IMR-90 (cell line): Measurements from ENCODE around the gene PLEKHF1. TPM values are rescaled to one million over a fixed set of nuclear protein-coding genes. Genes with fewer than 3 reads are reported as not detected.

Source experiments
- ATAC-seq: fragments of 200-7000 bp; cut with Tn5 transposase; 2 replicates; pipeline ENCODE4 v1.9.1; 2020; ENCODE audit warnings: low read depth, mild to moderate bottlenecking, moderate library complexity
- BruUV-seq: library from RNA; stranded (reverse); fragments of 400-500 nt; replicated peaks from 2 replicates; lab custom pipeline; 2021; lab: Mats Ljungman, UMichigan
- CTCF ChIA-PET: fragments of 300-600 bp; formaldehyde crosslinking; extraction: SDS; loops from one replicate; lab custom pipeline; 2021; ENCODE audit warnings: antibody characterized with exemption; lab: Yijun Ruan, JAX
- POLR2A ChIA-PET: fragments of 300-600 bp; sonication (Branson Sonifier 250); formaldehyde crosslinking; loops from one replicate; lab custom pipeline; 2022; ENCODE audit warnings: antibody characterized with exemption; ENCODE audit not compliant: unreplicated experiment; lab: Charles Lee
- DNase-seq: peaks from one replicate; pipeline ENCODE4 v3.0.0; 2013
- H2AFZ ChIP-seq: replicated peaks from 2 replicates; pipeline ENCODE3; 2013; ENCODE audit warnings: low read length, mild to moderate bottlenecking; ENCODE audit not compliant: poor library complexity
- H2AK5ac ChIP-seq: 2 replicates; pipeline ENCODE4 v1.6.1; 2013; ENCODE audit warnings: low read depth, low read length, inconsistent platforms
- H2AK9ac ChIP-seq: replicated peaks from 2 replicates; pipeline ENCODE3; 2013; ENCODE audit warnings: mild to moderate bottlenecking, low read depth, low read length, moderate library complexity; ENCODE audit not compliant: poor library complexity
- H2BK120ac ChIP-seq: 2 replicates; pipeline ENCODE4 v1.6.1; 2013; ENCODE audit warnings: low read depth, low read length, inconsistent platforms
- H2BK15ac ChIP-seq: 3 replicates; pipeline ENCODE4 v1.6.1; 2013; ENCODE audit warnings: low read depth, low read length, inconsistent platforms
- H2BK20ac ChIP-seq: 2 replicates; pipeline ENCODE4 v1.6.1; 2013; ENCODE audit warnings: low read depth, mild to moderate bottlenecking, inconsistent platforms, low read length, moderate library complexity
- H2BK5ac ChIP-seq: 2 replicates; pipeline ENCODE4 v1.6.1; 2013; ENCODE audit warnings: mild to moderate bottlenecking, low read depth, low read length, inconsistent platforms; ENCODE audit not compliant: poor library complexity, severe bottlenecking
- H3K14ac ChIP-seq: replicated peaks from 2 replicates; pipeline ENCODE4 v1.6.1; 2013; ENCODE audit warnings: low read depth, low read length, inconsistent platforms
- H3K18ac ChIP-seq: 2 replicates; pipeline ENCODE4 v1.6.1; 2013; ENCODE audit warnings: low read depth, low read length, control low read depth
- H3K23ac ChIP-seq: 2 replicates; pipeline ENCODE4 v1.6.1; 2013; ENCODE audit warnings: low read depth, low read length, inconsistent platforms
- H3K27ac ChIP-seq: 2 replicates; pipeline ENCODE4 v1.5.1; 2013; ENCODE audit warnings: mild to moderate bottlenecking, control low read depth, low read length; ENCODE audit not compliant: insufficient read depth
- H3K27me3 ChIP-seq: 2 replicates; pipeline ENCODE4 v1.6.1; 2013; ENCODE audit warnings: low read length; ENCODE audit not compliant: control insufficient read depth, insufficient read depth
- H3K36me3 ChIP-seq: 2 replicates; pipeline ENCODE4 v1.6.1; 2013; ENCODE audit warnings: low read length, mixed read lengths; ENCODE audit not compliant: control insufficient read depth, insufficient read depth
- H3K4ac ChIP-seq: 2 replicates; pipeline ENCODE4 v1.6.1; 2013; ENCODE audit warnings: low read depth, low read length, inconsistent platforms
- H3K4me1 ChIP-seq: 2 replicates; pipeline ENCODE4 v1.6.1; 2013; ENCODE audit warnings: low read length, mixed read lengths; ENCODE audit not compliant: control insufficient read depth, insufficient read depth
- H3K4me2 ChIP-seq: 2 replicates; pipeline ENCODE4 v1.6.1; 2013; ENCODE audit warnings: low read depth, mild to moderate bottlenecking, control low read depth, low read length, moderate library complexity
- H3K4me3 ChIP-seq: 2 replicates; pipeline ENCODE4 v1.5.1; 2013; ENCODE audit warnings: low read depth, mild to moderate bottlenecking, control low read depth, low read length, moderate library complexity; ENCODE audit not compliant: insufficient read depth
- H3K56ac ChIP-seq: 2 replicates; pipeline ENCODE4 v1.6.1; 2013; ENCODE audit warnings: low read length, inconsistent platforms; ENCODE audit not compliant: insufficient read depth; ENCODE audit errors: extremely low read depth
- H3K79me1 ChIP-seq, 2 experiments: 2 replicates each; pipeline ENCODE4 v1.6.1; 2013; ENCODE audit warnings: low read length in 2 of 2, inconsistent platforms in 1 of 2, low read depth in 1 of 2
- H3K9ac ChIP-seq: 2 replicates; pipeline ENCODE4 v1.6.1; 2013; ENCODE audit warnings: low read depth, low read length, control low read depth
- H3K9me1 ChIP-seq: 2 replicates; pipeline ENCODE4 v1.6.1; 2013; ENCODE audit warnings: low read length, inconsistent platforms; ENCODE audit not compliant: insufficient read depth
- H3K9me3 ChIP-seq: 2 replicates; pipeline ENCODE4 v1.6.1; 2013; ENCODE audit warnings: low read length; ENCODE audit not compliant: control insufficient read depth, insufficient read depth
- H4K20me1 ChIP-seq: 2 replicates; pipeline ENCODE4 v1.6.1; 2013; ENCODE audit warnings: low read length, inconsistent platforms; ENCODE audit not compliant: insufficient read depth
- H4K5ac ChIP-seq: 2 replicates; pipeline ENCODE4 v1.6.1; 2013; ENCODE audit warnings: mild to moderate bottlenecking, low read depth, low read length, control low read depth
- H4K8ac ChIP-seq, 2 experiments: 2 replicates each; pipeline ENCODE4 v1.6.1; 2013; ENCODE audit warnings: low read depth in 2 of 2, low read length in 2 of 2, control low read depth in 1 of 2, inconsistent platforms in 1 of 2
- H4K91ac ChIP-seq: 2 replicates; pipeline ENCODE4 v1.6.1; 2013; ENCODE audit warnings: low read depth, low read length, inconsistent platforms; ENCODE audit not compliant: insufficient read depth
- BHLHE40 ChIP-seq: fragments of 150-350 bp; IDR thresholded peaks from 2 replicates; pipeline ENCODE4 v1.6.1; 2016; ENCODE audit warnings: mild to moderate bottlenecking, low read depth, low read length
- CEBPB ChIP-seq: IDR thresholded peaks from 2 replicates; pipeline ENCODE4 v1.6.1; 2012; ENCODE audit warnings: low read depth, low read length, improper control_type of control experiment
- CHD1 ChIP-seq: IDR thresholded peaks from 2 replicates; pipeline ENCODE4 v1.6.1; 2012; ENCODE audit warnings: low read depth, low read length, improper control_type of control experiment
- FOS ChIP-seq: fragments of 150-350 bp; IDR thresholded peaks from 2 replicates; pipeline ENCODE4 v1.6.1; 2016; ENCODE audit warnings: low read depth, low read length
- MAZ ChIP-seq: IDR thresholded peaks from 2 replicates; pipeline ENCODE4 v1.6.1; 2012; ENCODE audit warnings: low read depth, mild to moderate bottlenecking, low read length, improper control_type of control experiment, moderate library complexity, borderline replicate concordance
- MXI1 ChIP-seq: IDR thresholded peaks from 2 replicates; pipeline ENCODE4 v1.6.1; 2012; ENCODE audit warnings: low read depth, mild to moderate bottlenecking, low read length, moderate library complexity, borderline replicate concordance
- POLR2A ChIP-seq: IDR thresholded peaks from 2 replicates; pipeline ENCODE4 v1.6.1; 2012; ENCODE audit warnings: mild to moderate bottlenecking, low read depth, low read length
- RCOR1 ChIP-seq: IDR thresholded peaks from 2 replicates; pipeline ENCODE4 v1.6.1; 2012; ENCODE audit warnings: mild to moderate bottlenecking, low read length, improper control_type of control experiment; ENCODE audit not compliant: insufficient replicate concordance
- RFX5 ChIP-seq: IDR thresholded peaks from 2 replicates; pipeline ENCODE4 v1.8.0; 2012; ENCODE audit warnings: low read depth, mild to moderate bottlenecking, low read length, moderate library complexity
- SMC3 ChIP-seq: fragments of 150-350 bp; IDR thresholded peaks from 2 replicates; pipeline ENCODE4 v1.6.1; 2016; ENCODE audit warnings: low read depth, mild to moderate bottlenecking, antibody characterized with exemption, low read length, moderate library complexity
- WGBS, 2 experiments: methylation state at CpG; one replicate each; pipeline versions ENCODE4 v1.1.5 to v1.1.7; 2013; ENCODE audit warnings: missing lambda C conversion rate in 2 of 2; ENCODE audit not compliant: insufficient read length in 1 of 2; ENCODE audit errors: extremely low coverage in 2 of 2; 5-methylcytosine and 5-hydroxymethylcytosine counted together
- dilution Hi-C: fragments of 300-500 bp; cut with HindIII; formaldehyde crosslinking; loops from one replicate; pipeline ENCODE4 v1.14.3; 2018; ENCODE audit warnings: low sequenced_read_pairs; ENCODE audit not compliant: unreplicated experiment
- in situ Hi-C: fragments of 300-500 bp; cut with MboI; formaldehyde crosslinking; loops from 3 replicates; pipeline ENCODE4 v1.14.3; 2019; ENCODE audit warnings: low sequenced_read_pairs, inconsistent platforms, mixed read lengths
- intact Hi-C: fragments of 100-400 bp; cut with micrococcal nuclease; formaldehyde crosslinking; loops from 2 replicates; pipeline ENCODE4 v1.10.0; 2022
- polyA plus RNA-seq, 3 experiments: library from polyadenylated mRNA; depleted of rRNA; stranded (reverse); fragments of >200 nt; gene quantifications; 2 replicates each; pipeline ENCODE4 v1.2.3, GENCODE V29; 2012; ENCODE audit warnings: low replicate concordance in 1 of 3
- total RNA-seq: library from RNA; depleted of rRNA; stranded (reverse); fragments of >200 nt; gene quantifications from 2 replicates; pipeline ENCODE4 v1.2.3, GENCODE V29; 2012
- TF ChIP-seq, protein P1 (sequence below): conservative IDR thresholded peaks from 2 replicates; pipeline ENCODE4 v1.5.1; 2012; ENCODE audit warnings: mild to moderate bottlenecking, low read depth, low read length, improper control_type of control experiment
- TF ChIP-seq, protein P2 (sequence below): fragments of 150-350 bp; IDR thresholded peaks from 2 replicates; pipeline ENCODE4 v1.6.1; 2017; ENCODE audit warnings: mild to moderate bottlenecking, antibody characterized with exemption, low read length, low read depth

PLEKHF1 gene
- total and polyA plus RNA-seq, 2 of the 4 experiments (the other 2 are of a cell fraction), result 5.0 to 6.6 TPM

- Histone ChIP-seq H4K5ac (no peak overlapping the region), H3K36me3 (no peaks in the 10 kb centered on the region), H3K79me1 (no peaks in the 10 kb centered on the region), H3K23ac (no peak overlapping the region), H2BK20ac (no peak overlapping the region), H3K27me3 (peaks cover 8% of the 10 kb centered on the region), H3K9ac (no peak overlapping the region), H4K91ac (no peak overlapping the region), H3K9me3 (no peaks in the 10 kb centered on the region), H3K4ac (no peak overlapping the region), H3K4me3 (no peak overlapping the region), H3K18ac (no peak overlapping the region), H2AK9ac (no peak overlapping the region), H4K8ac (no peak overlapping the region), H3K9me1 (no peaks in the 10 kb centered on the region), H2AFZ (no peak overlapping the region), H2BK5ac (no peak overlapping the region), H3K4me2 (no peak overlapping the region), H3K27ac (no peak overlapping the region), H3K14ac (no peak overlapping the region), H3K4me1 (no peaks in the 10 kb centered on the region; the same call in 1 of the 2 replicates), H2AK5ac (no peak overlapping the region), H3K56ac (no peak overlapping the region), H4K20me1 (no peaks in the 10 kb centered on the region), H2BK120ac (no peak overlapping the region), H2BK15ac (no peak overlapping the region)
- in situ Hi-C loops (no loop called here), intact Hi-C loops (no loop called here), dilution Hi-C loops (no loop called here)
- TF ChIP-seq, protein P1, sequence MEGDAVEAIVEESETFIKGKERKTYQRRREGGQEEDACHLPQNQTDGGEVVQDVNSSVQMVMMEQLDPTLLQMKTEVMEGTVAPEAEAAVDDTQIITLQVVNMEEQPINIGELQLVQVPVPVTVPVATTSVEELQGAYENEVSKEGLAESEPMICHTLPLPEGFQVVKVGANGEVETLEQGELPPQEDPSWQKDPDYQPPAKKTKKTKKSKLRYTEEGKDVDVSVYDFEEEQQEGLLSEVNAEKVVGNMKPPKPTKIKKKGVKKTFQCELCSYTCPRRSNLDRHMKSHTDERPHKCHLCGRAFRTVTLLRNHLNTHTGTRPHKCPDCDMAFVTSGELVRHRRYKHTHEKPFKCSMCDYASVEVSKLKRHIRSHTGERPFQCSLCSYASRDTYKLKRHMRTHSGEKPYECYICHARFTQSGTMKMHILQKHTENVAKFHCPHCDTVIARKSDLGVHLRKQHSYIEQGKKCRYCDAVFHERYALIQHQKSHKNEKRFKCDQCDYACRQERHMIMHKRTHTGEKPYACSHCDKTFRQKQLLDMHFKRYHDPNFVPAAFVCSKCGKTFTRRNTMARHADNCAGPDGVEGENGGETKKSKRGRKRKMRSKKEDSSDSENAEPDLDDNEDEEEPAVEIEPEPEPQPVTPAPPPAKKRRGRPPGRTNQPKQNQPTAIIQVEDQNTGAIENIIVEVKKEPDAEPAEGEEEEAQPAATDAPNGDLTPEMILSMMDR, result no peak
- TF ChIP-seq RFX5 (no peak), CHD1 (no peak), RCOR1 (no peak), MXI1 (no peak), MAZ (no peak), SMC3 (no peak), CEBPB (no peak), BHLHE40 (no peak), POLR2A (no peak), FOS (no peak)
- TF ChIP-seq, protein P2, sequence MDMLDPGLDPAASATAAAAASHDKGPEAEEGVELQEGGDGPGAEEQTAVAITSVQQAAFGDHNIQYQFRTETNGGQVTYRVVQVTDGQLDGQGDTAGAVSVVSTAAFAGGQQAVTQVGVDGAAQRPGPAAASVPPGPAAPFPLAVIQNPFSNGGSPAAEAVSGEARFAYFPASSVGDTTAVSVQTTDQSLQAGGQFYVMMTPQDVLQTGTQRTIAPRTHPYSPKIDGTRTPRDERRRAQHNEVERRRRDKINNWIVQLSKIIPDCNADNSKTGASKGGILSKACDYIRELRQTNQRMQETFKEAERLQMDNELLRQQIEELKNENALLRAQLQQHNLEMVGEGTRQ, result no peak
- DNase-seq (no peak), ATAC-seq (no peak)
- POLR2A ChIA-PET, result no interaction called here
- no TSS peak for BruUV-seq
- 83% methylated on average over 9 of the region's 12 CpGs; no CpG with 5 or more reads in 1 of the 2 experiments for WGBS, 2 experiments
- CTCF ChIA-PET, result no interaction called here
These were observed 25.0 kb upstream of the PLEKHF1 start for GRCh38 chr19:29640231-29640630.
